Thyroid gland (tissue), 4 donors: ENCODE measurements around the gene FAM222B. TPM values are rescaled to one million over a fixed set of nuclear protein-coding genes. Genes with fewer than 3 reads are reported as not detected.

Experiments
- DNase-seq, 2 donors: peaks; one replicate each; pipeline ENCODE4 v3.0.0-alpha.2; 2019
- H3K27ac ChIP-seq, 3 donors: fragments of 200-600 bp; sonication (generic); 1 replicate in 2 of 3; 2 replicates in 1 of 3; pipeline ENCODE4 v1.5.1; 2016 to 2019; ENCODE audit warnings: mild to moderate bottlenecking in 1 of 3, moderate library complexity in 1 of 3
- H3K27me3 ChIP-seq: fragments of 200-600 bp; sonication (generic); one replicate; pipeline ENCODE4 v1.5.1; 2019
- H3K36me3 ChIP-seq, 2 donors: fragments of 200-600 bp; sonication (generic); one replicate each; pipeline ENCODE4 v1.5.1; 2016 to 2019
- H3K4me1 ChIP-seq, 2 donors: fragments of 200-600 bp; sonication (generic); one replicate each; pipeline ENCODE4 v1.5.1; 2017 to 2019
- H3K4me3 ChIP-seq, 3 donors: fragments of 200-600 bp; sonication (generic); replicated peaks in 1 of 3; 1 replicate in 2 of 3; 2 replicates in 1 of 3; pipeline ENCODE4 v1.5.1; 2016; ENCODE audit warnings: mild to moderate bottlenecking in 1 of 3
- H3K9me3 ChIP-seq: fragments of 200-600 bp; sonication (generic); one replicate; pipeline ENCODE4 v1.5.1; 2017
- POLR2A ChIP-seq, 2 donors: fragments of 450-650 bp; IDR thresholded peaks; one replicate each; pipeline ENCODE4 v1.6.1; 2017; ENCODE audit warnings: antibody characterized with exemption in 2 of 2, mild to moderate bottlenecking in 2 of 2, moderate library complexity in 1 of 2
- WGBS, 2 donors: methylation state at CpG; one replicate each; pipeline ENCODE4 v1.1.5; 2017; 5-methylcytosine and 5-hydroxymethylcytosine counted together
- intact Hi-C: fragments of 100-400 bp; cut with DNase I; formaldehyde crosslinking; loops from one replicate; pipeline ENCODE4 v1.15.1; 2023
- total RNA-seq, 4 donors: library from RNA; depleted of rRNA; stranded (reverse); fragments of >200 nt; gene quantifications; one replicate each; pipeline ENCODE4 v1.2.3, GENCODE V29; 2016
- TF ChIP-seq, protein P1 (sequence below), 6 experiments: fragments of 200-600 bp in 3 of 6; fragments of 450-650 bp in 3 of 6; sonication (generic) in 3 of 6; IDR thresholded peaks; one replicate each; pipeline ENCODE4 v1.5.1; 2016 to 2019; ENCODE audit warnings: antibody characterized with exemption in 6 of 6, mild to moderate bottlenecking in 2 of 6, inconsistent platforms in 1 of 6, moderate library complexity in 1 of 6

The FAM222B gene
- 10 to 100 TPM; 14.1 to 22.6 (median 15.8) TPM for total RNA-seq

DNA sequence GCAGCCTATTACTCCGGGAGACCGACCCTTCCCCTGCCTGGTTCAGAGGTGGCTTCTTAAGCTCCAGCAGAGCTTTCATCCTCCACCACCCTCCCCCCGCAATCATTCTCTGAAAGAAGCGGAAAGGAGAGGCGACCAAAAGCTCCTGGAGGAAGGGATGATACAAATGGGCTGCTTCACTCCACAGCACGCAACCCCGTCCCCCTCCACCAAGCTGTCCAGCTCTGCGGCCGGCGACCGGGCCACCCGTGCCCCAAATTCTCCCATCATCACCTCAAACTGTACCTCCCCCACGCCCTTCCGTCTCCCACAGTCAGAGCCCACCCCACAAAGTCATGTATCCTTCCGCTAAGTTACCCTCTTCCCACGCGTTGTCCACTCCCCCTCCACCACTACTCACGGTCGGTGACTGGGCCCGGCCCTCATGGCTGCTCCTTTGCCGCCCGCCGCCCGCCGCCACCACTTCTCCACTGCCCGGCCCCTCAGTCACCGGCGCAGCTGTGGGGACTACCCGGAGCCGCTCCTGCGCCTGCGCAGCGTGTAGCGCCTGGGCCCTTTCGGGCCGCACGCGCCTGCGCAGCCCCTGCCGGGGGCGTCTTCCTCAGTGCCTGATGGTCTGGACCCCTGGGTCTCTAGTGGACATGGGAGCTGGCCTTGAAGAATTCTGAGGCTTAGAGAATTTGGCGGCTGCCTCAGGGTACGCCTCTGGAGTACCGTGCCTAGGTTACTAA is at the start of gene FAM222B:
Gene FAM222B (minus strand): TSS at position 509 of the 731 bp plus-strand sequence. CDS start 76,123 bp downstream, outside the sequence.
- 0 to 1% methylated on average over 29 to 31 of the region's 44 CpGs for WGBS, 2 donors
- Histone ChIP-seq H3K4me1 (peaks cover 12 to 13% of the 10 kb centered on the region in 2 donors), H3K27me3 (no peaks in the 10 kb centered on the region), H3K27ac (peak within 1 kb of the TSS; percentile 36 to 81 (median 58)), H3K4me3 (peak within 1 kb of the TSS; percentile 25 to 75 (median 36)), H3K36me3 (no peaks in the 10 kb centered on the region), H3K9me3 (no peaks in the 10 kb centered on the region)
- peak; percentile 83 to 85 for DNase-seq
- intact Hi-C loops: no loop called here
- TF ChIP-seq, protein P1, sequence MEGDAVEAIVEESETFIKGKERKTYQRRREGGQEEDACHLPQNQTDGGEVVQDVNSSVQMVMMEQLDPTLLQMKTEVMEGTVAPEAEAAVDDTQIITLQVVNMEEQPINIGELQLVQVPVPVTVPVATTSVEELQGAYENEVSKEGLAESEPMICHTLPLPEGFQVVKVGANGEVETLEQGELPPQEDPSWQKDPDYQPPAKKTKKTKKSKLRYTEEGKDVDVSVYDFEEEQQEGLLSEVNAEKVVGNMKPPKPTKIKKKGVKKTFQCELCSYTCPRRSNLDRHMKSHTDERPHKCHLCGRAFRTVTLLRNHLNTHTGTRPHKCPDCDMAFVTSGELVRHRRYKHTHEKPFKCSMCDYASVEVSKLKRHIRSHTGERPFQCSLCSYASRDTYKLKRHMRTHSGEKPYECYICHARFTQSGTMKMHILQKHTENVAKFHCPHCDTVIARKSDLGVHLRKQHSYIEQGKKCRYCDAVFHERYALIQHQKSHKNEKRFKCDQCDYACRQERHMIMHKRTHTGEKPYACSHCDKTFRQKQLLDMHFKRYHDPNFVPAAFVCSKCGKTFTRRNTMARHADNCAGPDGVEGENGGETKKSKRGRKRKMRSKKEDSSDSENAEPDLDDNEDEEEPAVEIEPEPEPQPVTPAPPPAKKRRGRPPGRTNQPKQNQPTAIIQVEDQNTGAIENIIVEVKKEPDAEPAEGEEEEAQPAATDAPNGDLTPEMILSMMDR (IDR thresholded peaks at IDR 0.05): peak in 1 of 6 experiments; percentile 24
- TF ChIP-seq POLR2A (IDR thresholded peaks at IDR 0.05): peak in 1 of 2 donors; percentile 78

DNA sequence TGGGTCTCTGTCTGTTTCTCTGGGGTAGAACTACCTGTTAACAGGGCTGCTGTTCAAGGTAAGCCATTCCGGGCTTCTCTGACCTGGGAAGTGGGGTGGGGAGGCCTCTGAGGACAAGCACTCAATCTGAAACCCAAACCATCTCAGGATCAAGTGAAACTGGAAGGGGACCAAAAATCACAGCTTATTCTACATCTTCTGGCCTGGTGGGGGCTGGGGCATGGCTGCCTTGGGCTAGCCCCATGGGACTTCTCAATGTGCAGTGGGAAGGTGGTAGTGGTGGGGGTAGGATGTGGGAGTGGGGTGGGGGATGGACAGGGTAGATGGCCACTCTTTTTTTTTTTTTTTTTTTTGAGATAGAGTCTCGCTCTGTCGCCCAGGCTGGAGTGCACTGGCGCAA is 49.4 kb upstream of the FAM222B start:
- peak; percentile 8 to 12 for DNase-seq
- Histone ChIP-seq H3K9me3 (no peaks in the 10 kb centered on the region), H3K27ac (peak overlapping the region in 1 of 3 donors; percentile 27), H3K4me1 (peaks cover 9 to 40% of the 10 kb centered on the region in 2 donors), H3K4me3 (no peak overlapping the region), H3K36me3 (no peaks in the 10 kb centered on the region), H3K27me3 (no peaks in the 10 kb centered on the region)
- no peak for TF ChIP-seq POLR2A (IDR thresholded peaks at IDR 0.05)
- TF ChIP-seq, protein P1 (IDR thresholded peaks at IDR 0.05): no peak
- intact Hi-C loops: no loop called here
- WGBS, 2 donors: 75 to 94% methylated on average over 4 of the region's 4 CpGs

- no peaks in the 10 kb centered on the region for H3K27me3 ChIP-seq
- TF ChIP-seq, protein P1 (IDR thresholded peaks at IDR 0.05): no peak
- TF ChIP-seq POLR2A (IDR thresholded peaks at IDR 0.05): no peak
- peaks cover 9 to 35% of the 10 kb centered on the region in 2 donors for H3K4me1 ChIP-seq
- no peaks in the 10 kb centered on the region for H3K36me3 ChIP-seq
- no peaks in the 10 kb centered on the region for H3K9me3 ChIP-seq
- no peak overlapping the region for H3K4me3 ChIP-seq
- no peak for DNase-seq
- intact Hi-C loops: no loop called here
- WGBS, 2 donors: 64 to 91% methylated on average over 1 of the region's 1 CpG
- no peak overlapping the region for H3K27ac ChIP-seq
Observed at GRCh38 chr17:28891201-28891600, 48.6 kb upstream of the FAM222B start.

DNA sequence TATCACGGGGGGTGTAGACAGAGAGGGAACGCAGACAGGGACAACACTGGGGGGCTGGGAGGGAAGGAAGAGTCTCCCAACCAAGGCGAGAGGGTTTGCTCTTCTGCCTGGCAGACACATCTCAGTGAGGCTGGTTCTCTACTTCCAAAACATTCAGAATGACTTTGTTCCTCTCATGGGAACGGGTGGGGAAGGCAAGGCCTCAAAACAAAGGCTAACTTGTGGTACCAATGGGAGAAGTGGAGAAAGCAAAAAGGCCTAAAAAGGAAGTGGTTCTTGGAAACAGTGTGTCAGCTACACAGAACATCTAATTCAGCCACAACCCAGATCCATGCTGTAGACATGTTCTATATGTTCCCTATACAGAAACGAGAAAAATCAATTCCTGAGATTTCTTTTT is 47.4 kb upstream of the FAM222B start:
- peaks cover 9 to 30% of the 10 kb centered on the region in 2 donors for H3K4me1 ChIP-seq
- H3K36me3 ChIP-seq: peaks cover 0 to 7% of the 10 kb centered on the region in 2 donors
- no peaks in the 10 kb centered on the region for H3K9me3 ChIP-seq
- intact Hi-C loops: no loop called here
- no peak for DNase-seq
- no peak overlapping the region for H3K27ac ChIP-seq
- no peak for TF ChIP-seq POLR2A (IDR thresholded peaks at IDR 0.05)
- TF ChIP-seq, protein P1 (IDR thresholded peaks at IDR 0.05): no peak
- H3K27me3 ChIP-seq: no peaks in the 10 kb centered on the region
- 80 to 89% methylated on average over 5 of the region's 5 CpGs for WGBS, 2 donors
- no peak overlapping the region for H3K4me3 ChIP-seq

- no peak overlapping the region for H3K27ac ChIP-seq
- H3K4me3 ChIP-seq: no peak overlapping the region
- peaks cover 9 to 19% of the 10 kb centered on the region in 2 donors for H3K36me3 ChIP-seq
- 90 to 91% methylated on average over 7 of the region's 7 CpGs for WGBS, 2 donors
- TF ChIP-seq POLR2A (IDR thresholded peaks at IDR 0.05): no peak
- TF ChIP-seq, protein P1 (IDR thresholded peaks at IDR 0.05): no peak
- no peak for DNase-seq
- peaks cover 9 to 26% of the 10 kb centered on the region in 2 donors for H3K4me1 ChIP-seq
- H3K27me3 ChIP-seq: no peaks in the 10 kb centered on the region
- H3K9me3 ChIP-seq: no peaks in the 10 kb centered on the region
- intact Hi-C loops: no loop called here
Observed at GRCh38 chr17:28888832-28889231, 46.2 kb upstream of the FAM222B start.
